WTC11 (cell line): ENCODE results near the gene PTPRN2. TPM values are rescaled to one million over a fixed set of nuclear protein-coding genes. Genes with fewer than 3 reads are reported as not detected.

Experiments
- ATAC-seq: fragments of 200-7000 bp; cut with Tn5 transposase; 2 replicates; pipeline ENCODE4 v1.10.0; 2021; ENCODE audit warnings: mild to moderate bottlenecking, moderate library complexity
- CTCF ChIA-PET: fragments of 300-600 bp; sonication (Branson Sonifier 250); formaldehyde crosslinking; loops from one replicate; lab custom pipeline; 2021; ENCODE audit warnings: antibody characterized with exemption; lab: Charles Lee
- POLR2A ChIA-PET: fragments of 350-600 bp; sonication (Branson Sonifier 250); formaldehyde crosslinking; loops from one replicate; lab custom pipeline; 2021; ENCODE audit warnings: antibody characterized with exemption; lab: Charles Lee
- DNase-seq: peaks from one replicate; pipeline ENCODE4 v3.0.0; 2021; ENCODE audit warnings: low spot score
- H3K27ac Mint-ChIP-seq: 2 replicates; pipeline ENCODE4 v1.8.0; 2021; ENCODE audit warnings: mixed read lengths
- H3K27me3 Mint-ChIP-seq: 2 replicates; pipeline ENCODE4 v1.8.0; 2021; ENCODE audit warnings: low read depth, mild to moderate bottlenecking, moderate library complexity, mixed read lengths
- H3K36me3 Mint-ChIP-seq: 2 replicates; pipeline ENCODE4 v1.8.0; 2021; ENCODE audit warnings: mixed read lengths
- H3K4me1 Mint-ChIP-seq: 2 replicates; pipeline ENCODE4 v1.8.0; 2022; ENCODE audit warnings: mixed read lengths
- H3K4me3 Mint-ChIP-seq: 2 replicates; pipeline ENCODE4 v1.8.0; 2021; ENCODE audit warnings: mild to moderate bottlenecking, moderate library complexity, mixed read lengths
- H3K9me3 Mint-ChIP-seq: 2 replicates; pipeline ENCODE4 v1.8.0; 2021; ENCODE audit warnings: mixed read lengths
- ARID4B ChIP-seq: sonication (generic); formaldehyde crosslinking; IDR thresholded peaks from 2 replicates; pipeline ENCODE4 v1.8.0; 2023; ENCODE audit warnings: missing genetic modification reagents, mild to moderate bottlenecking, borderline replicate concordance
- ATF1 ChIP-seq: sonication (generic); formaldehyde crosslinking; IDR thresholded peaks from 2 replicates; pipeline ENCODE4 v1.8.1; 2023; ENCODE audit warnings: mild to moderate bottlenecking, moderate library complexity, missing genetic modification reagents
- E2F1 ChIP-seq: sonication (generic); formaldehyde crosslinking; IDR thresholded peaks from 2 replicates; pipeline ENCODE4 v1.8.0; 2022; ENCODE audit warnings: mild to moderate bottlenecking, missing genetic modification reagents
- GABPB1 ChIP-seq: sonication (generic); formaldehyde crosslinking; IDR thresholded peaks from 2 replicates; pipeline ENCODE4 v1.8.1; 2023; ENCODE audit warnings: mild to moderate bottlenecking, missing genetic modification reagents
- JUN ChIP-seq: sonication (generic); formaldehyde crosslinking; IDR thresholded peaks from 2 replicates; pipeline ENCODE4 v1.8.0; 2023; ENCODE audit warnings: mild to moderate bottlenecking, missing genetic modification reagents
- NFATC4 ChIP-seq: fragments of 250-450 bp; sonication (Bioruptor Pico); IDR thresholded peaks from 2 replicates; pipeline ENCODE4 v1.9.0; 2021; ENCODE audit warnings: mild to moderate bottlenecking
- NFE2L1 ChIP-seq: sonication (generic); formaldehyde crosslinking; IDR thresholded peaks from 2 replicates; pipeline ENCODE4 v1.8.1; 2023; ENCODE audit warnings: missing genetic modification reagents
- NR2C2 ChIP-seq: sonication (generic); formaldehyde crosslinking; IDR thresholded peaks from 2 replicates; pipeline ENCODE4 v1.8.0; 2022; ENCODE audit warnings: mild to moderate bottlenecking, missing genetic modification reagents
- RELA ChIP-seq: sonication (generic); formaldehyde crosslinking; IDR thresholded peaks from 2 replicates; pipeline ENCODE4 v1.8.1; 2022; ENCODE audit warnings: missing genetic modification reagents, mild to moderate bottlenecking, borderline replicate concordance
- RORB ChIP-seq: fragments of 250-450 bp; sonication (Bioruptor Pico); IDR thresholded peaks from 2 replicates; pipeline ENCODE4 v1.9.0; 2021; ENCODE audit warnings: mild to moderate bottlenecking
- SMAD3 ChIP-seq: sonication (generic); formaldehyde crosslinking; IDR thresholded peaks from 2 replicates; pipeline ENCODE4 v1.8.0; 2022; ENCODE audit warnings: missing genetic modification reagents, mild to moderate bottlenecking, borderline replicate concordance
- TCF7 ChIP-seq: sonication (generic); formaldehyde crosslinking; IDR thresholded peaks from 2 replicates; pipeline ENCODE4 v1.8.0; 2022; ENCODE audit warnings: mild to moderate bottlenecking, low read depth, missing genetic modification reagents, moderate library complexity
- TEAD1 ChIP-seq: sonication (generic); formaldehyde crosslinking; IDR thresholded peaks from 2 replicates; pipeline ENCODE4 v1.8.0; 2022; ENCODE audit warnings: mild to moderate bottlenecking, missing genetic modification reagents
- USF1 ChIP-seq: sonication (generic); formaldehyde crosslinking; IDR thresholded peaks from 2 replicates; pipeline ENCODE4 v1.8.0; 2022; ENCODE audit warnings: mild to moderate bottlenecking, missing genetic modification reagents
- ZNF263 ChIP-seq: sonication (generic); formaldehyde crosslinking; IDR thresholded peaks from 2 replicates; pipeline ENCODE4 v1.8.1; 2022; ENCODE audit warnings: low read depth, mild to moderate bottlenecking, moderate library complexity, missing genetic modification reagents
- total RNA-seq: library from RNA; stranded (reverse); gene quantifications from 3 replicates; pipeline ENCODE4 v1.2.3, GENCODE V29; 2021
- TF ChIP-seq, protein P1 (sequence below): sonication (generic); formaldehyde crosslinking; IDR thresholded peaks from 2 replicates; pipeline ENCODE4 v1.8.0; 2022; ENCODE audit warnings: missing genetic modification reagents
- TF ChIP-seq, protein P2 (sequence below): sonication (generic); formaldehyde crosslinking; IDR thresholded peaks from 2 replicates; pipeline ENCODE4 v1.8.1; 2022; ENCODE audit warnings: mild to moderate bottlenecking, moderate library complexity, missing genetic modification reagents
- TF ChIP-seq, protein P3 (sequence below): fragments of 250-450 bp; sonication (Bioruptor Pico); IDR thresholded peaks from 2 replicates; pipeline ENCODE4 v1.9.0; 2021; ENCODE audit warnings: mild to moderate bottlenecking
- TF ChIP-seq, protein P4 (sequence below): sonication (generic); formaldehyde crosslinking; IDR thresholded peaks from 2 replicates; pipeline ENCODE4 v1.8.0; 2022; ENCODE audit warnings: mild to moderate bottlenecking, missing genetic modification reagents

The PTPRN2 gene
- total RNA-seq, 1 experiment from 2014 or later, result 4.7 TPM

- Mint-ChIP-seq H3K27me3 (peaks cover 11% of the 10 kb centered on the region), H3K4me1 (no peaks in the 10 kb centered on the region)
- CTCF ChIA-PET, result no interaction called here
These were observed 952.5 kb downstream of the PTPRN2 start for GRCh38 chr7:157635148-157635500.

DNA sequence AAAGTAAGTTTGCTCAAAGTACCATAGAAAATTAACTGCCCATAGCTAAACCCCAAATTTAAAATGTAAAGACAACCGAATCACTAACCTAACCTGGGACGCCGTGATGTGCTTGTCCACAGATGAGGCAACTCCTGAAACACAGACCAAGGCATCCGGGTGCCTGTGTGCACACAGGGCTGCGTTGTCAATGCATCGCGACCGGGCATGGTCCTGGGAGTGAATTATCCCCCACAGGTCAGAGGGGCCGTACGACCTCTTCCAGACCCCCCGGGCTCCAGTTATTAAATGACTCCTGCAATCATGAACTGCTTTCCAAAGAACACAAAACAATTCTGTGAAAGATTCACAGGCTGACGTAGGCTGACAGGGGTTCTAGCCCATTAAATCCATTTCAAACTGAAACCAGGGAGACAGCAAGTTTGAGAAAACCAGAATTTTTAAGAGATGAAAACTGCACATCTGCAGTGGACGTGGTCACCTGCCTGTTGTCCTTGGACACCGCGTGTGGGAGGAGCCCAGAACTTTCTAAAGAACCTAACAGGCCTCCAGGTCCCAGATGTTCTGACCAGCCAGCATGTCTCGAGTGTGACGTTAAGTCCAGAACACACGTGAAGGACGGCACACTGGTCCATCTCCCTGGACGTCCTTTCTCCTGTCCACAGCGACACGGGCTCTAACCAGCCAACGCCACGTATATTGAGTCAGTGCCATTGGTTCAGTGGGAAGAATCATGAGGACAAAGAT, 953.0 kb downstream of the PTPRN2 start:
- ChIA-PET POLR2A (no interaction called here), CTCF (no interaction called here)
- no peak overlapping the region for H3K4me3 Mint-ChIP-seq
- TF ChIP-seq, protein P1, sequence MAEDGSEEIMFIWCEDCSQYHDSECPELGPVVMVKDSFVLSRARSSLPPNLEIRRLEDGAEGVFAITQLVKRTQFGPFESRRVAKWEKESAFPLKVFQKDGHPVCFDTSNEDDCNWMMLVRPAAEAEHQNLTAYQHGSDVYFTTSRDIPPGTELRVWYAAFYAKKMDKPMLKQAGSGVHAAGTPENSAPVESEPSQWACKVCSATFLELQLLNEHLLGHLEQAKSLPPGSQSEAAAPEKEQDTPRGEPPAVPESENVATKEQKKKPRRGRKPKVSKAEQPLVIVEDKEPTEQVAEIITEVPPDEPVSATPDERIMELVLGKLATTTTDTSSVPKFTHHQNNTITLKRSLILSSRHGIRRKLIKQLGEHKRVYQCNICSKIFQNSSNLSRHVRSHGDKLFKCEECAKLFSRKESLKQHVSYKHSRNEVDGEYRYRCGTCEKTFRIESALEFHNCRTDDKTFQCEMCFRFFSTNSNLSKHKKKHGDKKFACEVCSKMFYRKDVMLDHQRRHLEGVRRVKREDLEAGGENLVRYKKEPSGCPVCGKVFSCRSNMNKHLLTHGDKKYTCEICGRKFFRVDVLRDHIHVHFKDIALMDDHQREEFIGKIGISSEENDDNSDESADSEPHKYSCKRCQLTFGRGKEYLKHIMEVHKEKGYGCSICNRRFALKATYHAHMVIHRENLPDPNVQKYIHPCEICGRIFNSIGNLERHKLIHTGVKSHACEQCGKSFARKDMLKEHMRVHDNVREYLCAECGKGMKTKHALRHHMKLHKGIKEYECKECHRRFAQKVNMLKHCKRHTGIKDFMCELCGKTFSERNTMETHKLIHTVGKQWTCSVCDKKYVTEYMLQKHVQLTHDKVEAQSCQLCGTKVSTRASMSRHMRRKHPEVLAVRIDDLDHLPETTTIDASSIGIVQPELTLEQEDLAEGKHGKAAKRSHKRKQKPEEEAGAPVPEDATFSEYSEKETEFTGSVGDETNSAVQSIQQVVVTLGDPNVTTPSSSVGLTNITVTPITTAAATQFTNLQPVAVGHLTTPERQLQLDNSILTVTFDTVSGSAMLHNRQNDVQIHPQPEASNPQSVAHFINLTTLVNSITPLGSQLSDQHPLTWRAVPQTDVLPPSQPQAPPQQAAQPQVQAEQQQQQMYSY (CRISPR knock-in tag), result no peak
- TF ChIP-seq NR2C2 (CRISPR knock-in tag) (no peak), SMAD3 (CRISPR knock-in tag) (no peak), RELA (CRISPR knock-in tag) (no peak), ARID4B (CRISPR knock-in tag) (no peak), TCF7 (CRISPR knock-in tag) (no peak), ATF1 (CRISPR knock-in tag) (no peak), ZNF263 (CRISPR knock-in tag) (no peak), NFATC4 (CRISPR knock-in tag) (no peak), GABPB1 (no peak), NFE2L1 (no peak)
- TF ChIP-seq, protein P2, sequence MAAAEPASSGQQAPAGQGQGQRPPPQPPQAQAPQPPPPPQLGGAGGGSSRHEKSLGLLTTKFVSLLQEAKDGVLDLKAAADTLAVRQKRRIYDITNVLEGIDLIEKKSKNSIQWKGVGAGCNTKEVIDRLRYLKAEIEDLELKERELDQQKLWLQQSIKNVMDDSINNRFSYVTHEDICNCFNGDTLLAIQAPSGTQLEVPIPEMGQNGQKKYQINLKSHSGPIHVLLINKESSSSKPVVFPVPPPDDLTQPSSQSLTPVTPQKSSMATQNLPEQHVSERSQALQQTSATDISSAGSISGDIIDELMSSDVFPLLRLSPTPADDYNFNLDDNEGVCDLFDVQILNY (CRISPR knock-in tag), result no peak
- TF ChIP-seq, protein P3, sequence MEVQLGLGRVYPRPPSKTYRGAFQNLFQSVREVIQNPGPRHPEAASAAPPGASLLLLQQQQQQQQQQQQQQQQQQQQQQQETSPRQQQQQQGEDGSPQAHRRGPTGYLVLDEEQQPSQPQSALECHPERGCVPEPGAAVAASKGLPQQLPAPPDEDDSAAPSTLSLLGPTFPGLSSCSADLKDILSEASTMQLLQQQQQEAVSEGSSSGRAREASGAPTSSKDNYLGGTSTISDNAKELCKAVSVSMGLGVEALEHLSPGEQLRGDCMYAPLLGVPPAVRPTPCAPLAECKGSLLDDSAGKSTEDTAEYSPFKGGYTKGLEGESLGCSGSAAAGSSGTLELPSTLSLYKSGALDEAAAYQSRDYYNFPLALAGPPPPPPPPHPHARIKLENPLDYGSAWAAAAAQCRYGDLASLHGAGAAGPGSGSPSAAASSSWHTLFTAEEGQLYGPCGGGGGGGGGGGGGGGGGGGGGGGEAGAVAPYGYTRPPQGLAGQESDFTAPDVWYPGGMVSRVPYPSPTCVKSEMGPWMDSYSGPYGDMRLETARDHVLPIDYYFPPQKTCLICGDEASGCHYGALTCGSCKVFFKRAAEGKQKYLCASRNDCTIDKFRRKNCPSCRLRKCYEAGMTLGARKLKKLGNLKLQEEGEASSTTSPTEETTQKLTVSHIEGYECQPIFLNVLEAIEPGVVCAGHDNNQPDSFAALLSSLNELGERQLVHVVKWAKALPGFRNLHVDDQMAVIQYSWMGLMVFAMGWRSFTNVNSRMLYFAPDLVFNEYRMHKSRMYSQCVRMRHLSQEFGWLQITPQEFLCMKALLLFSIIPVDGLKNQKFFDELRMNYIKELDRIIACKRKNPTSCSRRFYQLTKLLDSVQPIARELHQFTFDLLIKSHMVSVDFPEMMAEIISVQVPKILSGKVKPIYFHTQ, result no peak

More at GRCh38 chr7:157635148-157635500, 952.5 kb downstream of the PTPRN2 start:
- no peak for TF ChIP-seq TEAD1
- no peak for TF ChIP-seq ZNF263 (CRISPR knock-in tag)
- TF ChIP-seq E2F1 (CRISPR knock-in tag), result no peak
- no peak for TF ChIP-seq USF1 (CRISPR knock-in tag)
- TF ChIP-seq, protein P4, sequence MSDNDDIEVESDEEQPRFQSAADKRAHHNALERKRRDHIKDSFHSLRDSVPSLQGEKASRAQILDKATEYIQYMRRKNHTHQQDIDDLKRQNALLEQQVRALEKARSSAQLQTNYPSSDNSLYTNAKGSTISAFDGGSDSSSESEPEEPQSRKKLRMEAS, result no peak
- no peak for TF ChIP-seq RORB
- no peak for TF ChIP-seq JUN
- Mint-ChIP-seq H3K9me3 (peaks cover 55% of the 10 kb centered on the region), H3K4me3 (no peak overlapping the region), H3K36me3 (peaks cover 24% of the 10 kb centered on the region), H3K27ac (no peak overlapping the region)
- no peak for ATAC-seq
- no peak for DNase-seq
- POLR2A ChIA-PET, result no interaction called here

More for the DNA sequence above, 953.0 kb downstream of the PTPRN2 start:
- H3K9me3 Mint-ChIP-seq, result peaks cover 50% of the 10 kb centered on the region
- ATAC-seq (no peak), DNase-seq (no peak)
- peaks cover 9% of the 10 kb centered on the region for H3K27me3 Mint-ChIP-seq
- no peak overlapping the region for H3K27ac Mint-ChIP-seq
- peaks cover 20% of the 10 kb centered on the region for H3K36me3 Mint-ChIP-seq
- H3K4me1 Mint-ChIP-seq, result no peaks in the 10 kb centered on the region
